ENCODE results near the gene ITPR1.
"Not testable (repeated sequence)": the region's sequence is repeated elsewhere in the genome, so short reads cannot be mapped to it uniquely, and the experiment has no call there.

Gene ITPR1

GRCh38 chr3:4587061-4587837, 94.1 kb downstream of the ITPR1 start:
- peaks cover 3% of the 10 kb centered on the region for H3K9me3 Mint-ChIP-seq
- no peak overlapping the region for H3K4me3 Mint-ChIP-seq
- peaks cover 26% of the 10 kb centered on the region for H3K4me1 Mint-ChIP-seq
- CTCF ChIA-PET = interaction anchor here (0.8 to 2.1 kb wide), 6 partner anchors 9 to 237 kb away, joined by 3 to 7 read pairs (median 4); no protein-coding TSS in a partner anchor
- no peaks in the 10 kb centered on the region for H3K27me3 Mint-ChIP-seq
- no peak for DNase-seq
- no peaks in the 10 kb centered on the region for H3K36me3 Mint-ChIP-seq
- no peak overlapping the region for H3K27ac Mint-ChIP-seq

- Mint-ChIP-seq H3K4me3 (no peak overlapping the region), H3K27ac (no peak overlapping the region), H3K9me3 (peaks cover 3% of the 10 kb centered on the region), H3K4me1 (peaks cover 26% of the 10 kb centered on the region), H3K36me3 (no peaks in the 10 kb centered on the region), H3K27me3 (no peaks in the 10 kb centered on the region)
- CTCF ChIA-PET = interaction anchor here (1.0 to 2.1 kb wide), 5 partner anchors 9 to 237 kb away, joined by 3 to 7 read pairs (median 3); no protein-coding TSS in a partner anchor
- DNase-seq = no peak
These were observed 94.6 kb downstream of the ITPR1 start for GRCh38 chr3:4587838-4588105.

GRCh38 chr3:4588466-4588865, 95.3 kb downstream of the ITPR1 start:
- H3K9me3 Mint-ChIP-seq = peaks cover 3% of the 10 kb centered on the region
- no peak overlapping the region for H3K27ac Mint-ChIP-seq
- DNase-seq = no peak
- CTCF ChIA-PET = interaction anchor here (1.0 to 2.1 kb wide), 4 partner anchors 10 to 238 kb away, joined by 3 to 7 read pairs (median 4); no protein-coding TSS in a partner anchor
- H3K4me3 Mint-ChIP-seq = no peak overlapping the region
- peaks cover 26% of the 10 kb centered on the region for H3K4me1 Mint-ChIP-seq
- H3K36me3 Mint-ChIP-seq = no peaks in the 10 kb centered on the region
- H3K27me3 Mint-ChIP-seq = no peaks in the 10 kb centered on the region

GRCh38 chr3:4589475-4590097, 96.4 kb downstream of the ITPR1 start:
- no peak overlapping the region for H3K4me3 Mint-ChIP-seq
- CTCF ChIA-PET = interaction anchor here (0.7 to 2.1 kb wide), 2 partner anchors 10 to 44 kb away, joined by 3 to 7 read pairs; no protein-coding TSS in a partner anchor
- H3K36me3 Mint-ChIP-seq = no peaks in the 10 kb centered on the region
- no peaks in the 10 kb centered on the region for H3K27me3 Mint-ChIP-seq
- DNase-seq = no peak
- H3K9me3 Mint-ChIP-seq = peaks cover 3% of the 10 kb centered on the region
- H3K4me1 Mint-ChIP-seq = peaks cover 17% of the 10 kb centered on the region
- peak overlapping the region; percentile 3 for H3K27ac Mint-ChIP-seq

GRCh38 chr3:4590849-4591248, 97.7 kb downstream of the ITPR1 start:
- not testable (repeated sequence) for H3K27me3 Mint-ChIP-seq, H3K9me3 Mint-ChIP-seq, H3K4me3 Mint-ChIP-seq, H3K36me3 Mint-ChIP-seq, DNase-seq, H3K27ac Mint-ChIP-seq
- peaks cover 11% of the 10 kb centered on the region for H3K4me1 Mint-ChIP-seq
- CTCF ChIA-PET = interaction anchor here (1.1 to 1.4 kb wide), 2 partner anchors 38 to 240 kb away, joined by 3 to 4 read pairs; no protein-coding TSS in a partner anchor

GRCh38 chr3:4591669-4592068, 98.5 kb downstream of the ITPR1 start:
- no peak for DNase-seq
- no peak overlapping the region for H3K27ac Mint-ChIP-seq
- CTCF ChIA-PET = interaction anchor here (0.5 to 1.4 kb wide), 4 partner anchors 37 to 241 kb away, joined by 3 to 4 read pairs (median 3); no protein-coding TSS in a partner anchor
- peaks cover 7% of the 10 kb centered on the region for H3K4me1 Mint-ChIP-seq
- peaks cover 3% of the 10 kb centered on the region for H3K9me3 Mint-ChIP-seq
- no peaks in the 10 kb centered on the region for H3K36me3 Mint-ChIP-seq
- H3K27me3 Mint-ChIP-seq = no peaks in the 10 kb centered on the region
- no peak overlapping the region for H3K4me3 Mint-ChIP-seq

GRCh38 chr3:4593014-4593413, 99.9 kb downstream of the ITPR1 start:
- no peak overlapping the region for H3K4me3 Mint-ChIP-seq
- H3K9me3 Mint-ChIP-seq = peaks cover 3% of the 10 kb centered on the region
- no peak overlapping the region for H3K27ac Mint-ChIP-seq
- no peak for DNase-seq
- H3K36me3 Mint-ChIP-seq = no peaks in the 10 kb centered on the region
- CTCF ChIA-PET = no interaction called here
- no peaks in the 10 kb centered on the region for H3K27me3 Mint-ChIP-seq
- H3K4me1 Mint-ChIP-seq = no peaks in the 10 kb centered on the region

- no peak overlapping the region for H3K4me3 Mint-ChIP-seq
- no peaks in the 10 kb centered on the region for H3K27me3 Mint-ChIP-seq
- no peaks in the 10 kb centered on the region for H3K4me1 Mint-ChIP-seq
- CTCF ChIA-PET = no interaction called here
- peaks cover 8% of the 10 kb centered on the region for H3K9me3 Mint-ChIP-seq
- H3K27ac Mint-ChIP-seq = no peak overlapping the region
- no peaks in the 10 kb centered on the region for H3K36me3 Mint-ChIP-seq
- no peak for DNase-seq
These were observed 102.6 kb downstream of the ITPR1 start for GRCh38 chr3:4595710-4596113.

- no peak overlapping the region for H3K27ac Mint-ChIP-seq
- no peak for DNase-seq
- no peaks in the 10 kb centered on the region for H3K27me3 Mint-ChIP-seq
- no peaks in the 10 kb centered on the region for H3K4me1 Mint-ChIP-seq
- no peaks in the 10 kb centered on the region for H3K36me3 Mint-ChIP-seq
- CTCF ChIA-PET = interaction anchor here (1.3 kb wide), 1 partner anchor 38 kb away, joined by 5 read pairs; no protein-coding TSS in a partner anchor
- no peak overlapping the region for H3K4me3 Mint-ChIP-seq
- H3K9me3 Mint-ChIP-seq = peaks cover 5% of the 10 kb centered on the region
These were observed 103.5 kb downstream of the ITPR1 start for GRCh38 chr3:4596612-4597011.

- CTCF ChIA-PET = interaction anchor here (1.3 kb wide), 1 partner anchor 37 kb away, joined by 5 read pairs; no protein-coding TSS in a partner anchor
- Mint-ChIP-seq H3K36me3 (no peaks in the 10 kb centered on the region), H3K4me3 (no peak overlapping the region)
These were observed 104.2 kb downstream of the ITPR1 start for GRCh38 chr3:4597208-4597985.

GRCh38 chr3:4598232-4598631, 105.1 kb downstream of the ITPR1 start:
- H3K27ac Mint-ChIP-seq, H3K36me3 Mint-ChIP-seq, H3K4me1 Mint-ChIP-seq, H3K9me3 Mint-ChIP-seq, DNase-seq, CTCF ChIA-PET, H3K27me3 Mint-ChIP-seq, H3K4me3 Mint-ChIP-seq: not testable (repeated sequence)

More at GRCh38 chr3:4597208-4597985, 104.2 kb downstream of the ITPR1 start:
- no peak for DNase-seq
- H3K4me1 Mint-ChIP-seq = no peaks in the 10 kb centered on the region
- H3K9me3 Mint-ChIP-seq = peaks cover 5% of the 10 kb centered on the region
- no peaks in the 10 kb centered on the region for H3K27me3 Mint-ChIP-seq
- H3K27ac Mint-ChIP-seq = no peak overlapping the region

GRCh38 chr3:4599612-4600011, 106.5 kb downstream of the ITPR1 start:
- CTCF ChIA-PET = interaction anchor here (0.5 to 0.6 kb wide), 2 partner anchors 10 to 1831 kb away, joined by 3 read pairs; no protein-coding TSS in a partner anchor
- no peak overlapping the region for H3K4me3 Mint-ChIP-seq
- no peaks in the 10 kb centered on the region for H3K4me1 Mint-ChIP-seq
- no peak for DNase-seq
- H3K27me3 Mint-ChIP-seq = no peaks in the 10 kb centered on the region
- no peaks in the 10 kb centered on the region for H3K36me3 Mint-ChIP-seq
- peaks cover 5% of the 10 kb centered on the region for H3K9me3 Mint-ChIP-seq
- H3K27ac Mint-ChIP-seq = no peak overlapping the region

GRCh38 chr3:4600493-4600892, 107.3 kb downstream of the ITPR1 start:
- H3K9me3 Mint-ChIP-seq = peaks cover 5% of the 10 kb centered on the region
- no peak overlapping the region for H3K4me3 Mint-ChIP-seq
- H3K4me1 Mint-ChIP-seq = no peaks in the 10 kb centered on the region
- no peaks in the 10 kb centered on the region for H3K36me3 Mint-ChIP-seq
- CTCF ChIA-PET = interaction anchor here (0.6 kb wide), 1 partner anchor 1830 kb away, joined by 3 read pairs; no protein-coding TSS in a partner anchor
- no peaks in the 10 kb centered on the region for H3K27me3 Mint-ChIP-seq
- no peak overlapping the region for H3K27ac Mint-ChIP-seq
- no peak for DNase-seq

- Mint-ChIP-seq H3K9me3 (peaks cover 5% of the 10 kb centered on the region), H3K27me3 (no peaks in the 10 kb centered on the region), H3K4me3 (no peak overlapping the region), H3K27ac (no peak overlapping the region), H3K4me1 (no peaks in the 10 kb centered on the region), H3K36me3 (no peaks in the 10 kb centered on the region)
- DNase-seq = no peak
- CTCF ChIA-PET = no interaction called here
These were observed 108.7 kb downstream of the ITPR1 start for GRCh38 chr3:4601892-4602291.
